NCI-H1436 (cell line): Measurements from ENCODE around the gene NUDT5.

Source experiments
- DNase-seq: peaks from one replicate; lab custom pipeline; 2025; lab: John Stamatoyannopoulos, UW

Gene NUDT5

DNA sequence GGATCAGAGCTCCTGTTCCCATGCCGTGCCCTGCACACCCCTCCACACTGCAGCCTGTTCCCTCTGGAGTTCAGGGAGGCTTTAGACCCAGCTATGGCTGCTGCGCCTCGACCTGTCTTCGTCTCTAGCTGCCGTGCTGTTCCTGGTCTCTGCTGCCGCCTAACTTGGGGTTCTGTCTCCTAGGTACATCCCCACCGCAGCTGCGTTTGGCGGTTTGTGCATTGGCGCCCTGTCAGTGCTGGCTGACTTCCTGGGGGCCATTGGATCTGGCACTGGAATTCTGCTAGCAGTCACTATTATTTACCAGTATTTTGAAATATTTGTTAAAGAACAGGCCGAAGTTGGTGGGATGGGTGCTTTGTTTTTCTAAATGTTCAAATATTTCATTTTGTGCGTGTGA, 31.6 kb downstream of the NUDT5 start:
- no peak for DNase-seq

DNA sequence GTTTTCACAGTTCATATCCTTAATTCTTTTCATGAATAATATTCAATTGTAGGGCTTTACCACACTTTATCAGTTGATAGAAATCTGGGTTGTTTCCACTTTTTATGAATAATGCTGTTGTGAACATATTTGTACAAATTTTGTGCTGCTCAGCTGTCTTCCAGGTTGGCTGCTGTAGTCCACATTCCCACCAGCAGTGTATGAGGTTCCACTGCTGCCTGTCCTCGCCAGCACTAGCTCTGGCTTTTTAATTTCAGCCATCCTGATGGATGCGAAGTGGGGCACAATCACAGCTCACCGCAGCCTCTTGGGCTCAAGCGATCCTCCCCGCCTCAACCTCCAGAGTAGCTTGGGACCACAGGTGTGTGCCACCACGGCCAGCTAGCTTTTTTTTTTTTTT, 32.8 kb downstream of the NUDT5 start:
- no peak for DNase-seq

- DNase-seq = no peak
Measured at GRCh38 chr10:12160664-12161063, 35.0 kb downstream of the NUDT5 start.

DNA sequence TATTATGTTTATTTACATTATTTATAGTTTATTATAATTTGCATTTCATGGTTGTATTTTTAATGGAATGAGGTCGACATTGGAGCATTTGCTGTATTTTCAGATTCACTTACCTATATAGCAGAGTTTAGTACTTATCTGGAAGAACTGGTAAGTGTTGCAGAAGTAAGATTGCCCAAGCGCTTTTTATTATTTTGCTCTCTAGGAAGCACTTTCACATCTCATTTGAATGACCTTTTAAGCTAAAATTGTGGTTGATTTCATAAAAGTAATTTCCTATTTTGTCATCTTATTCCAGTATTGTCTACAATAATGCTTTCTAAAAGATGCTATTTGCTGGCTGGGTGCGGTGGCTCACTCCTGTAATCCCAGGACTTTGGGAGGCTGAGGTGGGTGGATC, 37.6 kb downstream of the NUDT5 start:
- DNase-seq = no peak

DNA sequence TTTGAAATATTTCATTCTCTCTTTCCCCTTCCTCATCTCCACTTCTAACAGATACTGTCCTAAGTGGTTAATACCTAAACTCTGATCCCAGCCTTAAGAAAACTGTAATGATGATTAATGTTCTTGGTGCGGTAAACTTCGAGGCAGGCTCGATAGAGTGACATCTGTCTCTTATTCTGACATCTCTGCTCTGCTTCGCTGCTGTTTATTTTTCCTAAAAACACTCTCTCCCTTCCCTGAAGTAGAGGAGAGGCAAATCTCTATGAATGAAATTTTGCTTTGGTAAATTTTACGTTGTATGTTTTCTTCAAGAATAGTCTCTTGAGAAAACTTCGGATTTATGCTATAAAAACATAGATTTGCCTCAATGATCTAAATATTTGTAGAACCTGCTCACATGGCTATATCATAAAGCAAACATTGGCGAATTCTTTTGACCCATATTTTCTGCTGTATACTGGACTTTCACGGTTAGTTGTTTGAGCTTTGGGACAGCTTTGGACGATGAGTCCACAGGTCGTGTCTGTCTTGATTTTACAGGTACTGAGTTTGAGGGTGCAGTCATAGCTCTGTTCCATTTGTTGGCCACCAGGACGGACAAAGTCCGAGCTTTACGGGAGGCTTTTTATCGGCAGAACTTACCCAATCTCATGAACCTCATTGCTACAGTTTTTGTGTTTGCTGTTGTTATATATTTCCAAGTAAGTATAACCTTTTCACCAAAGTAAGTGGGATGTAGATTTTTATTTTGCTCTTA, 39.1 kb downstream of the NUDT5 start:
- DNase-seq = no peak

GRCh38 chr10:12154516-12154915, 41.2 kb downstream of the NUDT5 start:
- no peak for DNase-seq

GRCh38 chr10:12150163-12150562, 45.5 kb downstream of the NUDT5 start:
- DNase-seq = no peak

GRCh38 chr10:12144538-12144937, 51.2 kb downstream of the NUDT5 start:
- DNase-seq = no peak

DNA sequence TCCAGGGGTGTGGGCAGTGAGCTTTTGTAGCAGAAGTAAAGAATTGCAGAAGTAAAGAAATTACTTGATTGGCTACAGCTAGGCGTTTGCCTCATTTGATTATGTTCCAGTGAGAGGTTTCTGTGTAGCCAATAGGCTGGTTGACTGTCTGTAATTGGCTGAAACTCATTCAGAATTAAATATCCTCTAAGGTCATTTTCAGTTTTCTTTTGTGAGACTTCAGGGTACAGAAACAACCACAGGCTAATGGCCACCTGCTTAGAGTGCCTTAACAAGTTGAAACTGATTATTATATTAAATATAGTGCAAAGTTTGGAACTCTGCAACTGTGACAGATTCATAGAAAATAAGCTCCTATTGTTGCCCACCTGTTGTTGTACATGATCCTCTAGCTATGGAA, 55.7 kb downstream of the NUDT5 start:
- DNase-seq = no peak

DNA sequence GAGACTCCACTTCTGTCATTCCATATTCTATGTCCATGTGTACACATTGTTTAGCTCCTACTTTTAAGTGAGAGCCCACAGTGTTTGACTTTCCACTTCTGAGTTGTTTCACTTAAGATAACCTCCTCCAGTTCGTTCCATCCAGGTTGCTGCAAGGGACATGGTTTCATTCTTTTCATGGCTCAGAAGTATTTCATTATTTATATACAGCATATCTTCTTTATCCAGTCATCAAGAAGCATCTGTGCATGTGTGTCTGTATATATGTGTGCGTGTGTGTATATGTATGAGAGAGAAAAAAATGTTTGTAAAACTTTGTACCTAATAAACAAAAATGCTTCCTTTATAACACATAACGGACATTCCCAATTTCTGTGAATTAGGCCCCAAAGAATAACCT, 60.1 kb downstream of the NUDT5 start:
- no peak for DNase-seq

DNA sequence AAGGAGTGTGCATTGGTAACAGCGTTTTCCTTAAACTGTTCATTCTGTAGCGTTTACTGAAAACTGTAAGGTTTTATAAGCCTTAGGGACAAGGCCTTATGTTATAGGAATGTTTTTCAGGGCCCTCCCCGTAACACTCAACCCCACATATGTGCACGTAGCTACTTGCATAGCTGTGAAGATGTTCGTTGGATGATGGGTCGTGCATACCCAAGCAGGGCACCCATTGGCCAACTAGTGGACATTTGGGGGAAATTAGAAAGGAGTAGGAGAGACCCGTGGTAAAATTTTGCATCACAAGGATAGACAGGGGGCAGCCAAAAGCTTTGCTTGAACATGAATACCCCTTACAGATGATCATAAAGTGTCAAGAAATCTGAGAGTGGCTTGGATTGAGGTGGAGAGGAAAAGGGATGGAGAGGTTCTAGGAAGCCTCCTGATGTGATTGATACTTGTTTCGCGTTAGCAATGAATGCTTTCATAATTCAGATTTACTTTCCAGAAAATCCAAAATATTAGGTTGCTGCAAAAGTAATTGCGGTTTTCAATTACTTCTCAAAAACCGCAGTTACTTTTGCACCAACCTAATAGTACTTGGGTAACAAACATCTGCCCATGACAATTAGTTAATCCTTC, 65.3 kb downstream of the NUDT5 start:
- DNase-seq = peak; percentile 39

DNA sequence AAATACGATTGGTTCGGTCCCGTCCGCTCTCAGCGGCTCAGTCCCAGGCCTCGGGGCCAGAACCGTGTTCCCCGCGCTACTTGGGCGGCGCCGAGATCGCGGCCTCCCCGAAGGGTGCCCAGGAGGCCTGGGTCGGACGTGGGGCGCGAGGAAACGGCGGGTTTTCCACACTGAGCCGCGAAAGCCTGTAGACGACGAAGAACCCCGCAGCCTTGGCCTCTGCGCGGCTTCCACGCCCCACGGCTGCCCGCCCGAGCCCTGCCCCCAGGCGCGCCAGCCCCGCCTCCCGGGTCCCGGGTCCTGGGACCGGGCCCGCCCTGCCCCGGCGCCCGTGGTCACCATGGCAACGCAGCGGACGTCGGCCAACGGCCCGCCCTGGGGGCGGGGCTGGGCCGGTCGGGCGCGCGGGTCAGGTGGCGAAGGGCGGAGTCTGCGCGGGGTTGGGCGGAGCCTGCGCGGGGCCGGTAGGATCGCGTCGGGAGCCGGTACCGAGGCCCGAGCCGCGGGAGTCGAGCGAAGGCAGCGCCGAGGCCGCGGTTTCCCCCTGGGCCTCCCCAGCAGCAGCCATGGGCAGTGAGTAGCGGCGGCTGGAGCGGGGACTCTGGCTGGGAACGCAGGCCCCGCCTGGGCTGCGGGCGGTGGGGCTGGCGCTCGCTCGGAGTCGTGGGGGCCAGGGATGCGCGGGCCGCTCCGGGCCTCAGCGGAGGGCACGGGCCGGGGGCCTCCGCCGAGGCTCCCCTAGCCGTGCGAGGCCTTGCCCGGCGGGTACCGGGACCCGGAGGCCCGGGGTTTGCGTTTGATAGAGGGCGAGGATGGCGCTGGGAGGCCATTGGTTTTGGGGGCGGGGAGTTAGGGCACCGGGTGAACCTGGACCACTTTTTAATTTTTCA, 66.2 kb downstream of the NUDT5 start, which contains the start of gene SEC61A2:
Gene SEC61A2 (plus strand): TSS at position 456 of the 890 bp plus-strand sequence. CDS start 111 bp downstream, at position 567.
- peak; percentile 95 for DNase-seq

DNA sequence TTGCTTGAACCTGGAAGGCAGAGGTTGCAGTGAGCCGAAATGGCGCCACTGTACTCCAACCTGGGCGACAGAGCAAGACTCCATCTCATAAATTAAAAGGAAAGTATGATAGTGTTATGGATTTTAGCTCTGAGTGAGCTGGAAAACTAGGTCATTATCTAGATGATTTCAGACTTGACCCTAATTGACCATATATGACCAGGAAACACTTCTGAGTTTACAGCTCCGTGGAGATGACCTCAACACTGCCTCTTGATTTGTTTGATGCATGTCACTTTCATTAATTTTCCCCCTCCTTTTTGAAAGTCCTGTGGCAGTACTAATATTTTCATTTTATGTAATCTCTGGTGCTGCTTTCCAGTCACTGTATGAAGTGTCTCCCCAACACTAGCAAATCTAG, 74.0 kb downstream of the NUDT5 start:
- DNase-seq = no peak
